Glutamatergic neuron (in vitro differentiated cells): ENCODE results near the gene PRCP. TPM values are rescaled to one million over a fixed set of nuclear protein-coding genes. Genes with fewer than 3 reads are reported as not detected.

Source experiments
- DNase-seq: peaks from one replicate; pipeline ENCODE4 v3.0.0; 2022
- H3K27ac Mint-ChIP-seq: one replicate; pipeline ENCODE4 v1.8.0; 2020; ENCODE audit warnings: mild to moderate bottlenecking, mixed read lengths, inconsistent platforms; ENCODE audit not compliant: unreplicated experiment
- H3K27me3 Mint-ChIP-seq: one replicate; pipeline ENCODE4 v1.8.0; 2020; ENCODE audit warnings: mild to moderate bottlenecking, moderate library complexity, mixed read lengths, inconsistent platforms; ENCODE audit not compliant: unreplicated experiment
- H3K36me3 Mint-ChIP-seq: one replicate; pipeline ENCODE4 v1.8.0; 2020; ENCODE audit warnings: mild to moderate bottlenecking, mixed read lengths, inconsistent platforms; ENCODE audit not compliant: unreplicated experiment
- H3K4me1 Mint-ChIP-seq: one replicate; pipeline ENCODE4 v1.8.0; 2020; ENCODE audit warnings: mild to moderate bottlenecking, low read depth, mixed read lengths, inconsistent platforms; ENCODE audit not compliant: unreplicated experiment
- H3K4me3 Mint-ChIP-seq: one replicate; pipeline ENCODE4 v1.8.0; 2020; ENCODE audit warnings: mild to moderate bottlenecking, mixed read lengths, inconsistent platforms; ENCODE audit not compliant: unreplicated experiment
- H3K9me3 Mint-ChIP-seq: one replicate; pipeline ENCODE4 v1.8.0; 2020; ENCODE audit warnings: mild to moderate bottlenecking, moderate library complexity, mixed read lengths, inconsistent platforms; ENCODE audit not compliant: unreplicated experiment
- CTCF ChIP-seq: fragments of 200-600 bp; sonication (generic); IDR thresholded peaks from one replicate; pipeline ENCODE4 v1.5.0; 2021; ENCODE audit not compliant: partially characterized antibody, unreplicated experiment
- total RNA-seq: library from RNA; stranded (reverse); fragmentation: NEBNext Ultra II Directional; extraction: Animal tissue kit (Norgen Biotek cat#: 25700); gene quantifications from one replicate; pipeline ENCODE4 v1.2.1, GENCODE V29; 2021; ENCODE audit not compliant: unreplicated experiment

The PRCP gene
- total RNA-seq, 1 donor from 2014 or later: 12.3 TPM

DNA sequence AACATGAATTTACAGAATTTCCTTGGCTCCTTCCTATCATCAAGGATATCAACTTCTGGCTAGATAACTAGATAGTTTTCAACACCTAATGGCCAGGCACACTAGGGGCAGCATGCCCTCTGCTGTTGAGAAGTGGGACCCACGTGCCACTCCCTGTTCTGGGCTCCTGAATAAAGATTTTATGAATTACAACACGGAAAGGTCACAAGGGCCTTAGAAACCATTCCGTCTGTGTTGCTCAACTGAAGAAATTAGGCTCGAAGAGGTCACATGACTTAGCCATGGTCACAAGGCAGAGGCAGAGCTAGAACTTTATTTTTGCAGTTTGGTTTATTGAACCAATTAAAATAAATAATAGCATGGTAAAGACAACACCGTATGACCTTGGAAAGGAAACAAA is 36.0 kb downstream of the PRCP start:
- Mint-ChIP-seq H3K36me3 (no peaks in the 10 kb centered on the region), H3K27me3 (peaks cover 1% of the 10 kb centered on the region), H3K27ac (no peak overlapping the region), H3K4me3 (no peak overlapping the region), H3K9me3 (no peaks in the 10 kb centered on the region), H3K4me1 (no peaks in the 10 kb centered on the region)
- TF ChIP-seq CTCF: peak; percentile 66
- peak; percentile 53 for DNase-seq

- Mint-ChIP-seq H3K27me3 (no peaks in the 10 kb centered on the region), H3K4me3 (no peak overlapping the region)
These were observed 37.0 kb downstream of the PRCP start for GRCh38 chr11:82863209-82863608.

DNA sequence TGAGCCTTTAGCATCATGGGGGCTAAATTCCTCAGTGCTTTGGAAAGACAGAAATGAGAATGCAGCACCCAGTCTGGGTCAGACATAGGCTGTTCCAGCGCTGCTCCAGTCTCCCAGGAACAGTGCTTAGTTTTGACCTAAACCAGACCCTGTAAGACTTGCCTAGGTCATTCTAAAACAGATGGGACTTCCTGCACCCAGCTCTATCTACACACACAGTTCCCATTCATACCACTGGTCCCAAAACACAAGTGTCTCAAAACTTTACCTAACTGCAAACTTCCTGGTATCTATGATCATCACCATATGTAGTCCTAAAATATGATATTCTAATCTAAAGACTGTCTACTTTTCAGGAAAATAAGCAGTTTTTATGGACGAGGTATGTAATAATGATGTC is 37.9 kb downstream of the PRCP start:
- no peak for TF ChIP-seq CTCF
- H3K9me3 Mint-ChIP-seq: no peaks in the 10 kb centered on the region
- H3K36me3 Mint-ChIP-seq: no peaks in the 10 kb centered on the region
- no peak overlapping the region for H3K27ac Mint-ChIP-seq
- no peaks in the 10 kb centered on the region for H3K4me1 Mint-ChIP-seq
- DNase-seq: no peak
- H3K4me3 Mint-ChIP-seq: no peak overlapping the region
- no peaks in the 10 kb centered on the region for H3K27me3 Mint-ChIP-seq

More at GRCh38 chr11:82863209-82863608, 37.0 kb downstream of the PRCP start:
- no peak overlapping the region for H3K27ac Mint-ChIP-seq
- TF ChIP-seq CTCF: no peak
- no peak for DNase-seq
- no peaks in the 10 kb centered on the region for H3K36me3 Mint-ChIP-seq
- H3K9me3 Mint-ChIP-seq: no peaks in the 10 kb centered on the region
- H3K4me1 Mint-ChIP-seq: no peaks in the 10 kb centered on the region

DNA sequence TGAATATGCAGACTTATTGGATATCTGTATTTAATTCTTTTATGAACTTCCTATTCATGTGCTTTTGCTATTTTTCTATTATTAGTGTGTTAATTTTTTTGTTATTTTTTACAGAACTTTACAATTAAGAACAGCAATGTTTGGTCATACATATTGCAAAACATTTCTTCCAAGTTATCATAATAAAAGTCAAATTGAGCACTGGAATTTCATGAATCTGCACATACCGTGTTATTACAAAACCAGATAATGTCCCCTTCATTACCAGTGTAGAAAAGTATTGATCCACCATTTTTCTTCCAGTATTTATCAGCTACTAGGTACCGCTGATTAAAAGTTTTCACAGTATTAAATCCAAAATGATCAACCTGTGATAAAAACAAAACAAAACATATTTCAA is 40.5 kb downstream of the PRCP start:
- Mint-ChIP-seq H3K27me3 (no peaks in the 10 kb centered on the region), H3K4me3 (no peak overlapping the region), H3K36me3 (no peaks in the 10 kb centered on the region), H3K27ac (no peak overlapping the region), H3K4me1 (no peaks in the 10 kb centered on the region), H3K9me3 (no peaks in the 10 kb centered on the region)
- no peak for DNase-seq
- no peak for TF ChIP-seq CTCF

GRCh38 chr11:82858556-82859091 is 41.6 kb downstream of the PRCP start:
- H3K36me3 Mint-ChIP-seq: no peaks in the 10 kb centered on the region
- no peaks in the 10 kb centered on the region for H3K27me3 Mint-ChIP-seq
- H3K4me1 Mint-ChIP-seq: no peaks in the 10 kb centered on the region
- no peak for TF ChIP-seq CTCF
- no peak overlapping the region for H3K4me3 Mint-ChIP-seq
- no peaks in the 10 kb centered on the region for H3K9me3 Mint-ChIP-seq
- H3K27ac Mint-ChIP-seq: no peak overlapping the region
- DNase-seq: no peak
